Activated effector memory CD4-positive, alpha-beta T cell treated with Interleukin-2 at 50 U/mL for 16 hours (primary cell): ENCODE data around the gene MEI1.
"Not testable (repeated sequence)": the region's sequence is repeated elsewhere in the genome, so short reads cannot be mapped to it uniquely, and the experiment has no call there.

Source experiments
- DNase-seq: peaks from one replicate; pipeline ENCODE4 v3.0.0-alpha.2; 2020

Gene MEI1

DNA sequence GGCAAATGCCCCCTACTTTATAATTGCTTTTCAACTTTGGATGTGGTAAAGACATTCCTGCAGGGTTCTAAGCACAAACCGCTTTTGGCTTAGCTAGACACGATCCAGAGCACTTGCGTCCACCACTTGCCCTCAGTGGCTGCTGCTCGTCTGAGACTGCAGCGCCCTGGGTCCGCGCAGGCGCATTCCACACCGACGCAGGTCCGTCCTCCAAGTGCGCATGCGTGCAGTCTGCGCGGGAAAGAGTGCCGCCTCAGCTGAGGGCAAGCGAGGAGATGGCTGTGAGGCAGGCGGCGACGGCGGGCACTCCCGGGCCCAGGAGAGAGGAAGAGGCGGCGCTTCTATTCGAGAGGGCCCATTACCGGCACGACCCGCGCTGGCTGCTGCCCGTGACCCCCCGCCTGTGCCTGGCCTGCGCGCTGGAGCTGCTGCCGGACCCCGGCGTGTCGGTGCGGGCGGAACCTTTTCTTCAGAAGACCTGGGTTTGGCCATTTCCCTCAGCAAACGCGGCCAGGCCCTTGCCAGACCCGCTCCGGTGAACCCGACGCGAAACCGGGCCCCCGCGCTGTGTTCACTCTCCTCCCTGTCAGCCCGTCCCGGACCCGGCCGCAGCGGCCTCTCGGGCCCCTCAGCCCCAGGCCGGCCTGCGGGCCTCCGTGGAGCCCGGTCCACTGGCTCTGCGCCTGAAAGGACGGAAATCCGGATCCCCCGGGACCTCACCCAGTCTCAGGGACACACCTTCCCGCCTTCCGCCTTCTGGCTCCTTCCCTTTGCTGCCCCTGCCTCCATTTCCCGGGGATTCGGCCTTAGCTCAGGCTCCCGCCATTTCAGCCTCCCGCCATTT is at the start of gene MEI1:
Gene MEI1 (plus strand): TSS at position 240 of the 844 bp plus-strand sequence. CDS start 36 bp downstream, at position 276.
- DNase-seq: peak; percentile 84

DNA sequence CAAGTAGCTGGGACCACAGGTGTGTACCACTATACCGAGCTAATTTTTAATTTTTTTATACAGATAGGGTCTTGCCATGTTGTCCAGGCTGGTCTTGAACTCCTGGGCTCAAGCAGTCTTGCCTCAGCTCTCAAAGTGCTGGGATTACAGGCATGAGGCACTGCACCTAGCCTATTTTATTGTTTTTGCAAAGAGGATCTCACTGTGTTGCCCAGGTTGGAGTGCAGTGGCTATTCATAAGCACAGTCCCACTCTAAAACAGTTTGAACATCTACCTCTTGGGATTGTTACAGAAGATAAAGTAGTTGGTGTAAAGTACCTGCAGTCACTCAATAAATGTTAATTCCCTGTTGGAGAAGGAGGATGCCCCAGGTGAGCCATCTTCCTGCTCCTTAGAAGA is 49.1 kb upstream of the MEI1 start:
- no peak for DNase-seq

GRCh38 chr22:41650821-41651220 is 48.5 kb upstream of the MEI1 start:
- no peak for DNase-seq

GRCh38 chr22:41654322-41654721 is 45.0 kb upstream of the MEI1 start:
- DNase-seq: no peak

DNA sequence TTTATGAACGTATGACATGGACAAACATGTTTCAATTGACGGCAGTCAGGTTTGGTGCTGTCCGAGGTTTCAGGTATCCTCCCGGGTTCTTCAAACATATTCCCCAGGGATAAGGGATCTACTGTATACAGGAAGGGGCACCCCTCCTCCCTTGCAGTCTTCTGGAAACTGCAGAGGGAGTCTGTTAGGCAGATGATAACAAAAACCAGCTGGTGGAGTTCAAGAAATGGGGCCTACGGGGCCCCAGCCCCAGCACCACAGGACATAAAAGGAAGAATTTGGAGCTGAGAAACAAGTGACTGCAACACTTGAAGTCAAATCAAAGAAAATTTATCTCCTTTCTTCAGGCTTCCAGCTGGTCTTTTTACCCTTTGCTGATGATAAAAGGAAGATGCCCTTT is 42.7 kb upstream of the MEI1 start:
- no peak for DNase-seq

- no peak for DNase-seq
Observed at GRCh38 chr22:41657709-41658108, 41.6 kb upstream of the MEI1 start.

DNA sequence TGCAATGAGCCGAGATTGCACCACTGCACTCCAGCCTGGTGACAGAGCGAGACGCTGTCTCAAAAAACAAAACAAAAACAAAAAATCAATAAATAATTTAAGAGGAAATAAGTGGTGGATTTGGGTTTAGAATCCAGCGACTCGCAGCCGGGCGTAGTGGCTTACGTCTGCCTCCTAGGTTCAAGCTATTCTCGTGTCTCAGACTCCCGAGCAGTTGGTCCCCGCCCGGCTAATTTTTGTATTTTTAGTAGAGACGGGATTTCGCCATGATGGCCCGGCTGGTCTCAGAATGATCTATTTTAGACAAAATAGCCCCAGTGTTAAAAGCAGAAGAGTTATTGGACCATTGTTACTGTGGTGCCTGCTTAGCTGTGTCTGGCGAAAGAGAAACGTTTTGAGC is 40.4 kb upstream of the MEI1 start:
- no peak for DNase-seq

GRCh38 chr22:41659941-41660340 is 39.4 kb upstream of the MEI1 start:
- DNase-seq: no peak

- no peak for DNase-seq
Observed at GRCh38 chr22:41660416-41660815, 38.9 kb upstream of the MEI1 start.

DNA sequence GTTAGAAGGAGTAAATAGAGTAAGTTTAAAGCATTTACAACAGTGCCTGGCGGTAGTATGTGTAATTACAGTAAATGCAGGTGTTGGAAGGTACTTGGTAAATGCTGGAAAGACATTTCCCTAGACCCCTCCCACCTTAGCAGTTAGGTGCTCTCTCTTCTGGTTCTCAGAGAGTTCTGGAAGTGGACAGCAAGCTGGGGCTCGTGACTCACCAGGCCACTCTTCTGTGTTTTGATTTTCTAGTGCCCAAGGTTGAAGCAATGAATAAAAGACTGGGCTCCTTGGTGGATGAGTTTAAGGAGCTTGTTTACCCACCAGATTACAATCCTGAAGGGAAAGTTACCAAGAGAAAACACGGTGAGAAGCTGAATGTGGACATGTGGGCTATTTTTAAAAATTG is 38.2 kb upstream of the MEI1 start:
- no peak for DNase-seq

DNA sequence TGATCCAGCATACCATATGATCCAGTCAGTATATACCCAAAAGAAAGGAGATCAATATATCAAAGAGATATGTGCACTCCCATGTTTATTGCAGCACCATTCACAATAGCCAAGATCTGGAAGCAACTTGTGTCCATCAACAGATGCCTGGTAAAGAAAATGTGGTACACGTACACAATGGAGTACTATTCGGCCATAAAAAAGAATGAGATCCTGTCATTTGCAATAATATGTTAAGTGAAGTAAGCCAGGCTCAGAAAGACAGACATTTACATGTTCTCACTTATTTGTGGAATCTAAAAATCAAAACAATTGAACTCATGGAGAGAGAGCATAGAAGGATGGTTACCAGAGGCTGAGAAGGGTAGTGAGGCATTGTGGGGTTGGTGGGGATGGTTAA is 37.6 kb upstream of the MEI1 start:
- DNase-seq: no peak

DNA sequence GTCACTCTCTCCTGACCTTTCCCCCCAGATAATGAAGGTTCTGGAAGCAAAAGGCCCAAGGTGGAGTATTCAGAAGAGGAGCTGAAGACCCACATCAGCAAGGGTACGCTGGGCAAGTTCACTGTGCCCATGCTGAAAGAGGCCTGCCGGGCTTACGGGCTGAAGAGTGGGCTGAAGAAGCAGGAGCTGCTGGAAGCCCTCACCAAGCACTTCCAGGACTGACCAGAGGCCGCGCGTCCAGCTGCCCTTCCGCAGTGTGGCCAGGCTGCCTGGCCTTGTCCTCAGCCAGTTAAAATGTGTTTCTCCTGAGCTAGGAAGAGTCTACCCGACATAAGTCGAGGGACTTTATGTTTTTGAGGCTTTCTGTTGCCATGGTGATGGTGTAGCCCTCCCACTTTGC is 35.7 kb upstream of the MEI1 start:
- not testable (repeated sequence) for DNase-seq

DNA sequence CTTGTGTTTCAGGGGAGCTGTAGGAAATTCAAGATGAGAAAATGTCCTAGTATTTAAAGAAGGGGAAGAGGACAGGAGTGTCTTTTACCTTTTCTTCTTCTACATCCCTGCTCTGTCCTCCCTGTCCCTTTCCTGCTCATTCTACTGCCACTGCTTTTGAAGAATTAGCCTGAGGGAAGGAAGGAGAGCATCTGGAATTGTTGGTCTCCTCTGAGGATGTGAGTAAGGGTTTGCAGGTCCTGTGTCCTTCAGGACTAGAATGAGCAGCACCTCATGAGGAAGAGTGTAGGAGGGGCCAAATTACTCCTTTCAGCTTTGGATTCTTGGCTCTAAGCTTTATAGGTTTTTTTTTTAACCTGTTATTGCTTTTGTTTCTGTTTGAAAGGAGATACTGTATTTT is 34.8 kb upstream of the MEI1 start:
- DNase-seq: no peak

DNA sequence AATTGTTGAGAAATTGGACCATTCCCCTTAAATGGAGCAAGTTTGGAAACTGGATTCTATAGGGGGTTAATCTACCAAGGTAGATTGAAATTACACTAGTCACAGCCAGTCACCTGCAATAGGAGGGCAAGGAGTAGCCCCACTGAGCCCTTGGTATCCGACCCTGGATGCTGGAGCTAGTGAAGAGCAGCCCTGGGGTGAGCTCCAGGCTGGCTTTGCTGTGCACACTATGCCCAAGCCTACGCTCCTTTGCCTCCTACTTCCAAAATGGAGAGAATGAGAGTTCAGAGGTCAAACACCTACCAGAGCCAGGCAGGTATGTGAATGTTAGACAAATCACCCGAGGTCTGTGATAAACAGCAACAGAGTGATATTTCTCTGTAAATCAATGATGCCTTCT is 34.4 kb upstream of the MEI1 start:
- no peak for DNase-seq

DNA sequence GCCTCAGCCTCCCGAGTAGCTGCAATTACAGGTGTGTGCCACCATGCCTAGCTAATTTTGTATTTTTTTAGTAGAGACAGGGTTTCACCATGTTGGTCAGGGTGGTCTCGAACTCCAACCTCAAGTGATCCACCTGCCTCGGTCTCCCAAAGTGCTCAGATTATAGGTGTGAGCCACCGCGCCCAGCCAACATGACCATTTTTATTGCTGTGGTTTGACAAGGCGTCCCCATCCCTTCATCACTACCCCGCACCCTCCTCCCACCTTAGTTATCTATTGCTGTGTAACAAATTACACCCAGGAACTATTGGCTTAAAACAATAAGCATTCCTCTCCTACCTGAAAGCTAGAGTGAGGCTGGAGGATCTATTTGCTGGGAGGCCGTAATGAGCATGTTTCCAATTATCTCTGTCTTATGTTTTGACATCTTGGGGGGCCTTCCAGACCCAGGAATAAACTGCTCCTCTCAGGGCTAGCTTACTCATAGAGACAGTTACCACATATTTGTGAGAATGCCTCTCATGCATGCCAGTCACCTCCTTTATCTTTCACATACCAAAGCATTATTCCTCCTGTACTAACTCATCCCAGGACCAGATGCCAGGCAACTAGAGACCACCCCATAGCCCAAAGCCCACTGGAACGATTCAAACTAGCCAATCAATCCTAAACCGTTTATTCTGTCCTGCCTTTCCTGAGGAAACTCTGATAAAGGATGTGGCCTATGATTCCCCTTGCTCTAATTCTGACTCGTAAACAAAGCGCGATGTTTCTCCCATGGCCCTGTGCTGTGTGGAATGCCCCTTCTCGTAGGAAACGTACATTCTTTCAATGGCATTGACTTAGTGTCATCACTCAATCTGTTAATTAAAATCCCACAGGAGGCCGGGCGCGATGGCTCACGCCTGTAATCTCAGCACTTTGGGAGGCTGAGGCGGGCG is 30.1 kb upstream of the MEI1 start:
- DNase-seq: no peak

- not testable (repeated sequence) for DNase-seq
Observed at GRCh38 chr22:41672096-41672495, 27.2 kb upstream of the MEI1 start.

- DNase-seq: no peak
Observed at GRCh38 chr22:41672780-41673509, 26.4 kb upstream of the MEI1 start.

- no peak for DNase-seq
Observed at GRCh38 chr22:41674846-41675340, 24.4 kb upstream of the MEI1 start.

DNA sequence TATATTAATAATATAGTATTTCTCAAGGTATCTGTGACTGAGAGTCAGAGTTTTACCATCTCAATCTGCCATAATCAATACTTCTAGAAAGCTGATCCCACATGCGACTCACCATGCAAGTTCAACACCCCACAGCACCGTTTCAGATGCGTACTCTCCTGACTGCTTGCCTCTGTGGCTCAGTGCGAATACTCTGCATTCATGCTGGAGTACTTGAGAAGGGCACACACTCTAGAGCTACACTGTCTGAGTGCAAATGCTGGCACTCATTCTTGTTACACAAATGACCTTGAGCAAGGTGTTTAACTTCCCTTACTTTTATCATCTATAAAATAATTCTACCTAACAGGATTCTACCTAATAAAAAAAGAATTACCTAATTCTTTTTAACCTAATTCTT is 23.2 kb upstream of the MEI1 start:
- no peak for DNase-seq

GRCh38 chr22:41681616-41682015 is 17.7 kb upstream of the MEI1 start:
- no peak for DNase-seq

DNA sequence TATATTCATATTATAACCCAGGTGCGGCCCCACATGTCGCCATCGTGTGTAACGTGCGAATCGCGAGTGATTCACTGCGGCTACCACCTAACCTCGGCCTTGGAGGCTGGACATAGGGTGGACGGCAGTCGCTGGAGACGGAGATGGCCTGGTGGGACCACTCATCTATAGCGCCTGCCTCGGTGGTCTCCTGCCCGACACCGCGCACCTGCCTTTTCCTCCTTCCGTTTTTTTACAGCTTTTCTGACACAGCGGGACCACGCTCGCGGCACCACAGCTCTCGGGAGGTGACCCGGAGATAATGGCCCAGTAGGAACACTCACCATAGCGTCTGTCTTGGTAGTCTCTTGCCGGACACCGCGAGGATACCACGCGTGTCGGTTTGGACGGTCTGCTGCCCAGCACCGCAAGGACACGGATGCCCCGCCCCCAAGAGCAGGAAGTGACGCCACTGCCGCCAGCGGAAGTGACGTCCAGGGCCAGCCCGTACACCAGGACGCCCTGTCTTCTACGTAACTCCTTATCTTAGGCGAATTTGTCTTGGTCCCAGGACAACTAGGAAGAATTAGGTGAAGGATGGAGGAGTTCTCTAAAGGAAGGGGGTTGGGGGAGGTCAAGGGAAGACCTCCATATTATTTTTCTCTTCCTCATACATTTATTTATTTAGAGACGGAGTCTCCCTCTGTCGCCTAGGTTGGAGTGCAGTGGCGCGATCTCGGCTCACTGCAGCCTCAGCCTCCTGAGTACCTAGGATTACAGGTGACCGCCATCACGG is 17.1 kb upstream of the MEI1 start:
- peak; percentile 75 for DNase-seq

- DNase-seq: no peak
Observed at GRCh38 chr22:41683052-41683451, 16.3 kb upstream of the MEI1 start.
